ENCODE data around the gene TTLL7.
A peak's percentile ranks its signal among the peaks of the same experiment; 100 is the strongest.

The TTLL7 gene

GRCh38 chr1:83998498-83999315 lies at the start of gene TTLL7:
Gene TTLL7, minus strand, starts transcription at chr1:83999132. Its CDS starts 46,921 bp downstream, at chr1:83952211.
- peak; percentile 63 for DNase-seq

GRCh38 chr1:84042461-84042860 lies 43.5 kb upstream of the TTLL7 start:
- no peak for DNase-seq

GRCh38 chr1:84037758-84038611 lies 39.1 kb upstream of the TTLL7 start:
- DNase-seq = no peak

- peak; percentile 2 for DNase-seq
Measured at GRCh38 chr1:84031802-84032327, 32.9 kb upstream of the TTLL7 start.

GRCh38 chr1:84027368-84027767 lies 28.4 kb upstream of the TTLL7 start:
- DNase-seq = no peak

GRCh38 chr1:84025966-84026365 lies 27.0 kb upstream of the TTLL7 start:
- DNase-seq = no peak

GRCh38 chr1:84021822-84022221 lies 22.9 kb upstream of the TTLL7 start:
- DNase-seq = no peak

GRCh38 chr1:84020151-84020550 lies 21.2 kb upstream of the TTLL7 start:
- DNase-seq = no peak

GRCh38 chr1:84019217-84019616 lies 20.3 kb upstream of the TTLL7 start:
- DNase-seq = no peak

GRCh38 chr1:84013708-84014107 lies 14.8 kb upstream of the TTLL7 start:
- DNase-seq = no peak

- DNase-seq = no peak
Measured at GRCh38 chr1:84012018-84012417, 13.1 kb upstream of the TTLL7 start.

- DNase-seq = no peak
Measured at GRCh38 chr1:84010136-84010535, 11.2 kb upstream of the TTLL7 start.

GRCh38 chr1:84008631-84009030 lies 9.7 kb upstream of the TTLL7 start:
- DNase-seq = no peak

GRCh38 chr1:84006591-84006990 lies 7.7 kb upstream of the TTLL7 start:
- no peak for DNase-seq

GRCh38 chr1:84001501-84001900 lies 2.6 kb upstream of the TTLL7 start:
- DNase-seq = no peak

- DNase-seq = no peak
Measured at GRCh38 chr1:84000954-84001495, 2.1 kb upstream of the TTLL7 start.

- DNase-seq = no peak
Measured at GRCh38 chr1:84000196-84000885, 1.4 kb upstream of the TTLL7 start.

- peak; percentile 73 for DNase-seq
Measured at GRCh38 chr1:83999316-83999819, 436 bp upstream of the TTLL7 start.

GRCh38 chr1:83998205-83998497 lies 781 bp downstream of the TTLL7 start:
- no peak for DNase-seq

- DNase-seq = no peak
Measured at GRCh38 chr1:83997631-83998030, 1.3 kb downstream of the TTLL7 start.

- peak; percentile 79 for DNase-seq
Measured at GRCh38 chr1:83996621-83997020, 2.3 kb downstream of the TTLL7 start.

- DNase-seq = no peak
Measured at GRCh38 chr1:83996191-83996590, 2.7 kb downstream of the TTLL7 start.

- no peak for DNase-seq
Measured at GRCh38 chr1:83995649-83996048, 3.3 kb downstream of the TTLL7 start.

Data from fibroblast of upper back skin (primary cell).